ENCODE measurements around the gene KITLG.

KITLG gene

DNA sequence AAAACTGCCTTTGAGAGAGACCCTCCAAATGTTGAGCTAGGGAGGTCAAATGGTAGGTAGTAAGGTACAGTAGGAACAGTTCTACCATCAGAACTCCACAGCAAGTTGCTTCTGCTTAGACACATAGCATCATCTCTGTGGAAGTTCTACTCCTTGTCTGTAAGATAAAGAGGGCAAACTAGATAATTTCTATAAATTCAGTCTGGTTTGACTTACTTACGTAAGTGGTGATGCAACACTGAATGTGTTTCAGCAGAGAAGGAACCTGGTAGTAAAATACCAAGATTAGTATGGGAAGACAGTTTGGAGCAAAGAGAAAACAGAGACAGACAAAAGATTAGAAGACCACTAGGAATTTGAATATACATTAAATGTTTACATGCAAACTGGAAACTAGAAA is 42.0 kb downstream of the KITLG start:
- TF ChIP-seq, protein P1, sequence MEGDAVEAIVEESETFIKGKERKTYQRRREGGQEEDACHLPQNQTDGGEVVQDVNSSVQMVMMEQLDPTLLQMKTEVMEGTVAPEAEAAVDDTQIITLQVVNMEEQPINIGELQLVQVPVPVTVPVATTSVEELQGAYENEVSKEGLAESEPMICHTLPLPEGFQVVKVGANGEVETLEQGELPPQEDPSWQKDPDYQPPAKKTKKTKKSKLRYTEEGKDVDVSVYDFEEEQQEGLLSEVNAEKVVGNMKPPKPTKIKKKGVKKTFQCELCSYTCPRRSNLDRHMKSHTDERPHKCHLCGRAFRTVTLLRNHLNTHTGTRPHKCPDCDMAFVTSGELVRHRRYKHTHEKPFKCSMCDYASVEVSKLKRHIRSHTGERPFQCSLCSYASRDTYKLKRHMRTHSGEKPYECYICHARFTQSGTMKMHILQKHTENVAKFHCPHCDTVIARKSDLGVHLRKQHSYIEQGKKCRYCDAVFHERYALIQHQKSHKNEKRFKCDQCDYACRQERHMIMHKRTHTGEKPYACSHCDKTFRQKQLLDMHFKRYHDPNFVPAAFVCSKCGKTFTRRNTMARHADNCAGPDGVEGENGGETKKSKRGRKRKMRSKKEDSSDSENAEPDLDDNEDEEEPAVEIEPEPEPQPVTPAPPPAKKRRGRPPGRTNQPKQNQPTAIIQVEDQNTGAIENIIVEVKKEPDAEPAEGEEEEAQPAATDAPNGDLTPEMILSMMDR (IDR thresholded peaks at IDR 0.05; ENCODE audit: insufficient read depth, low read length, poor library complexity, severe bottlenecking): no peak
- Histone ChIP-seq H3K4me3 (replicated peaks; ENCODE audit: low read depth, low read length) (no peak overlapping the region), H3K27me3 (replicated peaks; ENCODE audit: control insufficient read depth, insufficient read depth, low read length) (no peaks in the 10 kb centered on the region), H3K36me3 (ENCODE audit: control insufficient read depth, insufficient read depth, low read length) (no peaks in the 10 kb centered on the region)
- DNase-seq (ENCODE audit: extremely low read depth, insufficient read length): no peak

DNA sequence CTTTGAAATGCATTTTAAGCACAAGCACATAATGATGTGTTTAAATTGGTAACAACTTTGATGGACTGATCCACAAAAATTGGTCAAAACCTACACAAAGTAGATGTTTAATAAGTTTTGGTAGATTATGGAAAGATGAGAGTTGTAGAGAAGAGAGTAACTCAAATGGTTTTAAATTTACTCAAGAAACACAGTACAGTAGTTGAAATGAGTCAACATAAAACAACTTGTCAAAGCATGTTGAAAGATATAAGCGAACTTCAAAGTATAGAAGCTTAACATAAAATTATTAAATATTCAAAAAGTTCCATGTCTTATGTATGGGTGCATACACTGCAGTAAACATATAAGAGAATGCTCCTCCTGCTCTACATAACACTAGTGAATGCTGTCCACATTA is 49.4 kb downstream of the KITLG start:
- H3K4me3 ChIP-seq (replicated peaks; ENCODE audit: low read depth, low read length): no peak overlapping the region
- TF ChIP-seq, protein P1 (IDR thresholded peaks at IDR 0.05; ENCODE audit: insufficient read depth, low read length, poor library complexity, severe bottlenecking): no peak
- DNase-seq (ENCODE audit: extremely low read depth, insufficient read length): no peak
- H3K27me3 ChIP-seq (replicated peaks; ENCODE audit: control insufficient read depth, insufficient read depth, low read length): no peaks in the 10 kb centered on the region
- H3K36me3 ChIP-seq (ENCODE audit: control insufficient read depth, insufficient read depth, low read length): no peaks in the 10 kb centered on the region

DNA sequence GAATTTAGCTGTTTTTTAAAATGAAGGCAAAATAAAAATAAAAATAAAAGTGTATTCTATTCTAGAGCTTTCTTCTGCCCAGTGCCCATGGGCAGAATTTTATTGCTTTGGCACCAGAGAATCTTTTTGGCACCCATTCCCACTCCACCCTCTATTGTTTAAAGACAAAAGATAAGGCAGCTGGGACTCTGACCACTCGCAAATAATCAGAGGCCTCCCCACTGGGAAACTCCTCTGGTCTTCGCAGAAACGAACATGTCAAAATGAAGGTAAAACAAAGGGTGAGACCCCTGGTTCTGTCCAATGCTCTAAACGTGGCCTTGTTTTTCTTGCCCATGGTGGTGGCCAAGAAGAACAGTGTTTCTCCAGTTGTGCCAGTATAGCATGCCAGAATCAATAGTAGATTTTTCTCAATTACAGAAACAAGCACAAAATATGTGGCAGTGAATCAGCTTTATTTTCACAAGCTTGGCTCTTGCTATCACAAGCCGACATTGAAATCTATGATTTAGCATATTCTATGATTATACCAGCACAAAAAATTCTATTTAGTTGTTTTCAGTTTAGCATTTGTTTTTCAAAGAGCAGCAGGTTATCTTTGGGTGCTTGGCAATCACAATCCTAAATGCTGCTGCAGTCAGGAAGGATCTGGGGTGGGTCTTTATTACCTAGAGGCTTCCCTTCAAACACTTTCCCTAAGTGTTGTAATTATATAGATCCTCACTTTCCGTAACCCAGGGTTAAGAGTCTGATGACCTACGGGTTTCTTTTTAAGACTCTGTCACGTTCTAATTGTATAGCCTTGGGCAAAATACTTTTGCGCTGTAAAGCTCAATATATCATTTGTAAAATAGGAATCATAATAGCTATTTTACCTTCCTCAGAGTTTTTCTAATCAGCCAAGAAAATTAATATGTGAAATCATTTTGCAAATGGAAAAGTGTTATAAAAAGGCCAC is 50.5 kb downstream of the KITLG start:
- Histone ChIP-seq H3K4me3 (replicated peaks; ENCODE audit: low read depth, low read length) (no peak overlapping the region), H3K36me3 (ENCODE audit: control insufficient read depth, insufficient read depth, low read length) (no peaks in the 10 kb centered on the region), H3K27me3 (replicated peaks; ENCODE audit: control insufficient read depth, insufficient read depth, low read length) (no peaks in the 10 kb centered on the region)
- DNase-seq (ENCODE audit: extremely low read depth, insufficient read length): no peak
- TF ChIP-seq, protein P1 (IDR thresholded peaks at IDR 0.05; ENCODE audit: insufficient read depth, low read length, poor library complexity, severe bottlenecking): no peak

DNA sequence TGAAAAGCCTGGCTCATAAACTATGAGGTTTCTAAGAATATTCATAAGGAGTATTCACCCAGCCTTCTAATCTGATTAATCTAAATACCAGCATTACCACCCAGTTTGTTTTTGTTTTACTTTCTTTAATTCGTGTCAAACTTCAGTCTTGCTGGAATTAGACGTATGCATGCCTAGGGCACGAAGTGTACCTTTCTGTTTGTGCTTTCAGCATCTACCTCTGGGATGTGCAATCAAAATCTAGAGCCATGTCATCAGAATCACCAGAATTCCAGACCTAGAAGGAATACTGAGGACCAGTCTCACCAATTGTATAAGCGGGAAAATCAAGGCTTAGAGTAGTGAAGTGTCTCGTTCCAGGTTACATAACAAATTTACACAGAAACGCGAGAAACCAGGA is 57.3 kb downstream of the KITLG start:
- no peak overlapping the region for H3K4me3 ChIP-seq (replicated peaks; ENCODE audit: low read depth, low read length)
- no peak for DNase-seq (ENCODE audit: extremely low read depth, insufficient read length)
- TF ChIP-seq, protein P1 (IDR thresholded peaks at IDR 0.05; ENCODE audit: insufficient read depth, low read length, poor library complexity, severe bottlenecking): no peak
- H3K27me3 ChIP-seq (replicated peaks; ENCODE audit: control insufficient read depth, insufficient read depth, low read length): no peaks in the 10 kb centered on the region
- no peaks in the 10 kb centered on the region for H3K36me3 ChIP-seq (ENCODE audit: control insufficient read depth, insufficient read depth, low read length)

DNA sequence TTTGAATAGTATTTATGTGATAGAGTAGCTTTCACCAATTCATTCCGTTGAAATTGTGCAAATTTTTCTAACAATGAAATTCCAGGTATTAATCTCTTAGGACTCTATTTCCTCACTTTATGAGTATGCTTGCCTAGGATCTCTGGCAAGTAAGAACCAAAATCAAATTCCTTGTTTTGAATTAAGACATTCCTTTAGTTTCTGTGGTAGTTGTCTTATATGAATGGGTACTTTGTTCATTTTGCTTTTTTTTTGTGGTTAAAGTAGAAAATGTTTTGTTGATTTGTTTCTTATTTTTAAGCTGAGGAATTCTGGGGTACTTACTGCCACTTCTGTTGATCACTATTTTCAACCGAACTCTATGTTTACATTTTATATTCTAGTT is 59.8 kb downstream of the KITLG start:
- no peak for DNase-seq (ENCODE audit: extremely low read depth, insufficient read length)
- TF ChIP-seq, protein P1 (IDR thresholded peaks at IDR 0.05; ENCODE audit: insufficient read depth, low read length, poor library complexity, severe bottlenecking): no peak
- no peak overlapping the region for H3K4me3 ChIP-seq (replicated peaks; ENCODE audit: low read depth, low read length)
- no peaks in the 10 kb centered on the region for H3K36me3 ChIP-seq (ENCODE audit: control insufficient read depth, insufficient read depth, low read length)
- no peaks in the 10 kb centered on the region for H3K27me3 ChIP-seq (replicated peaks; ENCODE audit: control insufficient read depth, insufficient read depth, low read length)
